NCI-H2227 (cell line): ENCODE results near the gene CSTF2.

Experiments
- DNase-seq: peaks from one replicate; lab custom pipeline; 2025; ENCODE audit not compliant: unreplicated experiment; lab: John Stamatoyannopoulos, UW

The CSTF2 gene

GRCh38 chrX:100870527-100870926 is 50.3 kb downstream of the CSTF2 start:
- DNase-seq, result no peak

DNA sequence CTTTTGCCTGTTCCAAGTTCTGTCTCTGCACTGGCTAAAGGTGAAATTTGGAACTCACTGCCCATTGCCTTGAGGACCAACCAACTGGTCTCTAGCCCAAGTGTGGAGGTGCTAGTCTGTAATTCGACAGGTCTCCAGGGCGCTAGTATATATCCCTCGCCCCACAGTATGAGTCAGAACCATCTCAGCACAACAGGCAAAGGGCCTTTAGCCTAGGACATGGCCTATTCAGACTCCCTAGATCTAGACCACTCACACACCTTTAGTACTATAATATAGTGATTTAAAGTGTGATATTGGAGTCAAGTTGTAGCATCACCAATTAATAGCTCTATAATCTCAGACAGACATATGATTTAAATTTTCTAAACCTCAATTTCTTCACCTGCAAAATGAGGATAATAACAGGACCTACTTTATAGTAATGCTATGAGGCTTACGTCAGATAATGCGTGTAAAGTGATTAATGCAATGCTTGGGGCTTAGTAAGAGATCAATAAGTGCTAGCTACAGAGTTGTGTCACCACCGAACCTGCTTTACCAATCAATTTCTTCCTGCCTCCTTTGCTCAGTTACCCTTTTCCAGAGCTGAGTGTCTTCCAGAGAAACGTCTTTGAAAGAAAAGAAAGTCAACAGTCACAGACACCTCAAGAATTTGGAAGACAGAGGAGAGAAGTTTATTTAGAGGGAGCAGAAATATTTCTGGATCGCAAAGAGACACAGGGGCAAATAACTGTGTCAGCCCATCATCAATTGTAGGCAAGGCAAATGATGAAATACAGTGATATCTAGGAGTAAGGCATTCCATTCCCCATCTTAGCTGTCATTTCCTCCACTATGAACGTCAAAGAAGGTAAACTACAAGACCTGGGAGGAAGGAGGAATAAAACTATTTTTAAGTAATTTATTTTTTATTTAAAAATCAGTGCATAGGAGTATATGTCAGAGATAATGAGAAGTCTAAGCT is 51.7 kb downstream of the CSTF2 start:
- DNase-seq, result no peak

DNA sequence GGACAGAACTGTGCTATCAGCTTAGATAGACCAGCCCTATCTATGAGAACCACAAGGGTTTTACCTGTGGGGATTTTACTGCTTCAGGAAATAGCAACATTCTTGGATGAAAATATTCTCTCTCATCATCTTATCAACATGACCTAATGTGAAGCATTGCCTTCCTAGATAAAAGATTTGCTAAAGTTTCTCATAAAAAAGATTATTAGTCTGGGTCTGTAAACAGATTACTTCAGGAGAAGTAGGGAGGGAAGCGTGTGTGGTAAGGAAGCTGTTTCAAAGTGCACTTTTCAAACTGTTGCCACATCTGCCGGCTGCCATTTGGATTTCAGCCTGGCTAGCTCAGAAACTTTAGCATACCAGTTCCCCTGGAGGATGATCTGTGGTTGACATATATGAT is 54.1 kb downstream of the CSTF2 start, which contains the start of gene NOX1:
NOX1 (minus strand) TSS at position 35 of the 400 bp plus-strand sequence. CDS start 220 bp downstream, outside the sequence.
- no peak for DNase-seq

DNA sequence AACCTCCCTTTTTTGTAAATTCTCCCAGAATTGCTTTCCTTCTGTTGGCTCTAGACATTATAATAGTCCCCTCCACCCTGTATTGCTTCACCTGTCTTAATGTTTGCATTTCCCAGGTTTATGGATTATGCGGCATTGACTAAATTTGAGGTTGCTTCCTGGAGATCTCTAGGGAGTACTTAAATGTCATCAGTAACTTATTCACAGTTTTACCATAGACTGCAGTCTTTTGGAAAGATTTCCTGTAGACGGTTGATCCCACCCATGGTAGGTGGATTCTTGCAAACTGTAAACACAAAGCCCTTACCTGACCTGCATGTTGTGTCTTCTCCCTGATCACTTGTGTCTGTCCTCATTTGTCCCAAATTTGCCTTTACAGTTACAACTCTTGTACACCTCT is 60.2 kb downstream of the CSTF2 start:
- DNase-seq, result no peak

- DNase-seq, result no peak
Measured at GRCh38 chrX:100883654-100884053, 63.5 kb downstream of the CSTF2 start.
